Left ventricle myocardium inferior (tissue), 1 donor: Measurements from ENCODE around the gene POLR3A. TPM values are rescaled to one million over a fixed set of nuclear protein-coding genes. Genes with fewer than 3 reads are reported as not detected.

Experiments
- DNase-seq: peaks from one replicate; pipeline ENCODE4 v3.0.0-alpha.2; 2020
- H3K27ac ChIP-seq: fragments of 200-600 bp; replicated peaks from 2 replicates; pipeline ENCODE4 v1.8.0; 2021
- H3K27me3 ChIP-seq: fragments of 200-600 bp; 2 replicates; pipeline ENCODE4 v1.8.0; 2021; ENCODE audit warnings: low read depth
- H3K36me3 ChIP-seq: fragments of 200-600 bp; 2 replicates; pipeline ENCODE4 v1.8.0; 2021
- H3K4me1 ChIP-seq: fragments of 200-600 bp; 2 replicates; pipeline ENCODE4 v1.8.0; 2021
- H3K4me3 ChIP-seq: fragments of 200-600 bp; 2 replicates; pipeline ENCODE4 v1.8.0; 2021; ENCODE audit warnings: mild to moderate bottlenecking, moderate library complexity
- H3K9me3 ChIP-seq: fragments of 200-600 bp; replicated peaks from 2 replicates; pipeline ENCODE4 v1.8.0; 2021
- intact Hi-C: fragments of 100-400 bp; cut with micrococcal nuclease; formaldehyde crosslinking; loops from one replicate; pipeline ENCODE4 v1.11.0; 2022
- total RNA-seq: library from RNA; stranded (reverse); fragmentation: NEBNext Ultra II Directional; extraction: Animal tissue kit (Norgen Biotek cat#: 25700); gene quantifications from one replicate; pipeline ENCODE4 v1.2.1, GENCODE V29; 2021
- TF ChIP-seq, protein P1 (sequence below): fragments of 200-600 bp; IDR thresholded peaks from 2 replicates; pipeline ENCODE4 v1.8.0; 2021; ENCODE audit warnings: antibody characterized with exemption, mild to moderate bottlenecking, borderline replicate concordance
- donor health status: DM: no; HTN: yes; CAD: no; lungs with severe emphysema.

The POLR3A gene
- total RNA-seq, 1 donor from 2014 or later: 8.2 TPM

DNA sequence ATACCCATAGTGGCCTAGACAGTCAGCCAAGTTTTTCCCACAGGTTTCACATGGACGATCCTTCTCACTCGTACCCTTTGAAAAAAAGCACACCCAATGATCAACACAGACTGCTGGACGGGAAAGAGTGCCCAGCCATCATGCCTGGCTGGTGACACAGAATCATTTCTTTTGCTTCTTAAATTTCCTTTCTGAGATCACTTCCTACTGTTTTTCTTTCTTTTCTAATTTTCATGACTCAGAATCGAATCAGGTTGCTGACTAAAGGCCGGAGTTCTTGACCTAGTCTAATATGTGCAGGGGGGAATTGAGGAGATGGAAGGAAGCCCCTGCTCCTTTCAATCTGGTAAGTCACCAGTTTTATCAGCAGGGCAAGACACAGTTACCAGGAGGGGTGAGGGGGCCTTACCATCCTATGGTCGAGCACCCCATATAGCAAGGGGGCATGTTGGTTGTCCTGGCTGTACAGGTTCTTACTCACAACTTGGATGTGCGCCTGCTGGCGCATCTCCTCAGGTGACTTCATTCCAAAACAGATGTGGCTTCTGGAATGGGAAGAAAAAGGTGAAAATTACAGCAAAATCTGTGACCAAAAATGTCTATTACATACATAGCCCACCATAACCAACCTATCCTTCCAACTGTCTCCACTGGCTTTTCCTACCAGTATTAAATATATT lies 3.5 kb downstream of the POLR3A start:
- peaks cover 26% of the 10 kb centered on the region for H3K4me1 ChIP-seq
- H3K27ac ChIP-seq: no peak overlapping the region
- no peaks in the 10 kb centered on the region for H3K27me3 ChIP-seq
- H3K4me3 ChIP-seq: no peak overlapping the region
- TF ChIP-seq, protein P1, sequence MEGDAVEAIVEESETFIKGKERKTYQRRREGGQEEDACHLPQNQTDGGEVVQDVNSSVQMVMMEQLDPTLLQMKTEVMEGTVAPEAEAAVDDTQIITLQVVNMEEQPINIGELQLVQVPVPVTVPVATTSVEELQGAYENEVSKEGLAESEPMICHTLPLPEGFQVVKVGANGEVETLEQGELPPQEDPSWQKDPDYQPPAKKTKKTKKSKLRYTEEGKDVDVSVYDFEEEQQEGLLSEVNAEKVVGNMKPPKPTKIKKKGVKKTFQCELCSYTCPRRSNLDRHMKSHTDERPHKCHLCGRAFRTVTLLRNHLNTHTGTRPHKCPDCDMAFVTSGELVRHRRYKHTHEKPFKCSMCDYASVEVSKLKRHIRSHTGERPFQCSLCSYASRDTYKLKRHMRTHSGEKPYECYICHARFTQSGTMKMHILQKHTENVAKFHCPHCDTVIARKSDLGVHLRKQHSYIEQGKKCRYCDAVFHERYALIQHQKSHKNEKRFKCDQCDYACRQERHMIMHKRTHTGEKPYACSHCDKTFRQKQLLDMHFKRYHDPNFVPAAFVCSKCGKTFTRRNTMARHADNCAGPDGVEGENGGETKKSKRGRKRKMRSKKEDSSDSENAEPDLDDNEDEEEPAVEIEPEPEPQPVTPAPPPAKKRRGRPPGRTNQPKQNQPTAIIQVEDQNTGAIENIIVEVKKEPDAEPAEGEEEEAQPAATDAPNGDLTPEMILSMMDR: no peak
- intact Hi-C loops: no loop called here
- DNase-seq: no peak
- H3K9me3 ChIP-seq: no peaks in the 10 kb centered on the region
- H3K36me3 ChIP-seq: peaks cover 53% of the 10 kb centered on the region

GRCh38 chr10:78023741-78024140 lies 5.6 kb downstream of the POLR3A start:
- Histone ChIP-seq H3K36me3 (peaks cover 74% of the 10 kb centered on the region), H3K27me3 (no peaks in the 10 kb centered on the region), H3K4me1 (peaks cover 14% of the 10 kb centered on the region), H3K9me3 (no peaks in the 10 kb centered on the region), H3K4me3 (no peak overlapping the region), H3K27ac (no peak overlapping the region)
- DNase-seq: no peak
- TF ChIP-seq, protein P1: no peak
- intact Hi-C loops: no loop called here

DNA sequence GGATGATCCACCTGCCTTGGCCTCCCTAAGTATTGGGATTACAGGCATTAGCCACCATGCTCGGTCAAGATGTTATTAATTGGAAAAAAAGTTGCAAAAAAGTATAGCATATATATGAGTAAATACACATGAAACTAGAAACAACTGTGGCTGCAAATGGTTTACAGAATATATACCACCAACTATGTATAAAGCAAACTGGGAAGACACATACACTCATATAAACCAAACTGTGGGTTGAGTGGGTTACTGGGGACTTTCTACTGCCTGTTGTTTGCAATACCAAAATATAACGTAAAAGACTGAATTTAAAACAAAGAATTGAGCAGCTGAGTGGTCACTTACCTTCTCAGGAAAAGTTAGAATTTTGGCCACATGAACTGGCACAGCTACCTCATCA lies 8.1 kb downstream of the POLR3A start:
- no peaks in the 10 kb centered on the region for H3K4me1 ChIP-seq
- H3K9me3 ChIP-seq: no peaks in the 10 kb centered on the region
- peaks cover 99% of the 10 kb centered on the region for H3K36me3 ChIP-seq
- no peak for DNase-seq
- no peak overlapping the region for H3K4me3 ChIP-seq
- intact Hi-C loops: no loop called here
- TF ChIP-seq, protein P1: no peak
- H3K27me3 ChIP-seq: no peaks in the 10 kb centered on the region
- no peak overlapping the region for H3K27ac ChIP-seq

GRCh38 chr10:78019264-78019663 lies 10.1 kb downstream of the POLR3A start:
- DNase-seq: no peak
- no peak overlapping the region for H3K27ac ChIP-seq
- intact Hi-C loops: no loop called here
- peaks cover 9% of the 10 kb centered on the region for H3K4me1 ChIP-seq
- TF ChIP-seq, protein P1: no peak
- no peak overlapping the region for H3K4me3 ChIP-seq
- no peaks in the 10 kb centered on the region for H3K27me3 ChIP-seq
- peaks cover 100% of the 10 kb centered on the region for H3K36me3 ChIP-seq
- H3K9me3 ChIP-seq: no peaks in the 10 kb centered on the region

DNA sequence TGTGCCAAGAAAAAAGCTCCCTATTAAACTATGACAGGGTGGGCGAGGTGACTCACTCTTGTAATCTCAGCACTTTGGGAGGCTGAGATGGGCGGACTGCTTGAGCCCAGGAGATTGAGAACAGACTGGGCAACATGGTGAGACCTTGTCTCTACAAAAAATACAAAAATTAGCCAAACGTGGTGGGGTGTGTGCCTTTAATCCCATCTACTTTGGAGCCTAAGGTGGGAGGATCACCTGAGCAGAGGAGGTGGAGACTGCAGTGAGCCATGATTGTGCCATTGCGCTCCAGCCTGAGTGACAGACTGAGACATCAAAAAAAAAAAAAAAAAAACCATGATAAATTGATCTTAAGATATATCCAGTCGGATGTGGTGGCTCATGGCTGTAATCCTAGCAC lies 11.5 kb downstream of the POLR3A start:
- Histone ChIP-seq H3K27me3 (no peaks in the 10 kb centered on the region), H3K4me3 (no peak overlapping the region), H3K36me3 (peaks cover 99% of the 10 kb centered on the region), H3K27ac (no peak overlapping the region), H3K9me3 (no peaks in the 10 kb centered on the region), H3K4me1 (peaks cover 9% of the 10 kb centered on the region)
- TF ChIP-seq, protein P1: no peak
- no peak for DNase-seq
- intact Hi-C loops: no loop called here
